Measurements from ENCODE around the gene ANGPTL2. TPM values are rescaled to one million over a fixed set of nuclear protein-coding genes. Genes with fewer than 3 reads are reported as not detected.

The ANGPTL2 gene
- total RNA-seq, 4 donors from 2014 or later = 9.1 to 48.3 (median 12.1) TPM

DNA sequence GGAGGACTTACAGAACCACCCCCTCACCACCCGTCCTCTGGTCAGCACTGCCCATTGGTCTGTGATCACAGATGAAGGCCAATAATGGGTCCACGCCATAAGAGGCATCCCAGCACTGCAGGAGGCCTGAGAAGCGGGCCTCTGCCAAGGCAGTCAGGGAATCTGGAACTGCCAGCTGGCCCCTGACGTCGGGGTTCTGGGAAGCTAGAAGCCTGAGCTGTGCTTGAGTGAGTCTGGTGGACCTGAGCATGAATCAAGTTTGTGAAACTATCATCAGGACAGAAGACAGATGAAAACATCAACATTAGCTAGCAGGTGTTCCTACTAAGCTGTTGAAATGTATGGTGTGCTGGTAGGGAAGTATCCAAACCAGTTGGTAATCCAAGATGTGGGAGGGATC is 7.8 kb downstream of the ANGPTL2 start:
- TF ChIP-seq, protein P1, sequence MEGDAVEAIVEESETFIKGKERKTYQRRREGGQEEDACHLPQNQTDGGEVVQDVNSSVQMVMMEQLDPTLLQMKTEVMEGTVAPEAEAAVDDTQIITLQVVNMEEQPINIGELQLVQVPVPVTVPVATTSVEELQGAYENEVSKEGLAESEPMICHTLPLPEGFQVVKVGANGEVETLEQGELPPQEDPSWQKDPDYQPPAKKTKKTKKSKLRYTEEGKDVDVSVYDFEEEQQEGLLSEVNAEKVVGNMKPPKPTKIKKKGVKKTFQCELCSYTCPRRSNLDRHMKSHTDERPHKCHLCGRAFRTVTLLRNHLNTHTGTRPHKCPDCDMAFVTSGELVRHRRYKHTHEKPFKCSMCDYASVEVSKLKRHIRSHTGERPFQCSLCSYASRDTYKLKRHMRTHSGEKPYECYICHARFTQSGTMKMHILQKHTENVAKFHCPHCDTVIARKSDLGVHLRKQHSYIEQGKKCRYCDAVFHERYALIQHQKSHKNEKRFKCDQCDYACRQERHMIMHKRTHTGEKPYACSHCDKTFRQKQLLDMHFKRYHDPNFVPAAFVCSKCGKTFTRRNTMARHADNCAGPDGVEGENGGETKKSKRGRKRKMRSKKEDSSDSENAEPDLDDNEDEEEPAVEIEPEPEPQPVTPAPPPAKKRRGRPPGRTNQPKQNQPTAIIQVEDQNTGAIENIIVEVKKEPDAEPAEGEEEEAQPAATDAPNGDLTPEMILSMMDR (IDR thresholded peaks at IDR 0.05 in 4 of 5, conservative IDR thresholded peaks at IDR 0.05 in 1 of 5) = no peak
- peak in 1 of 2 donors; percentile 32 for TF ChIP-seq POLR2A (IDR thresholded peaks at IDR 0.05)
- intact Hi-C loops (cut with DNase I; ENCODE audit: low total_unique reads) = loop anchor here (1.0 kb wide), 1 partner anchor 31 kb away; no protein-coding TSS in a partner anchor
- no peaks in the 10 kb centered on the region for H3K36me3 ChIP-seq
- DNase-seq = peak; percentile 66 to 83
- peaks cover 69 to 71% of the 10 kb centered on the region in 2 donors for H3K4me1 ChIP-seq
- H3K27ac ChIP-seq = peak overlapping the region; percentile 81 to 95 (median 92)
- peak; percentile 61 to 73 for ATAC-seq
- no peaks in the 10 kb centered on the region for H3K9me3 ChIP-seq
- in situ Hi-C loops (cut with MboI; ENCODE audit: low sequenced_read_pairs in 4 of 4) = no loop called here
- no peak overlapping the region for H3K4me3 ChIP-seq
- H3K27me3 ChIP-seq = no peaks in the 10 kb centered on the region

DNA sequence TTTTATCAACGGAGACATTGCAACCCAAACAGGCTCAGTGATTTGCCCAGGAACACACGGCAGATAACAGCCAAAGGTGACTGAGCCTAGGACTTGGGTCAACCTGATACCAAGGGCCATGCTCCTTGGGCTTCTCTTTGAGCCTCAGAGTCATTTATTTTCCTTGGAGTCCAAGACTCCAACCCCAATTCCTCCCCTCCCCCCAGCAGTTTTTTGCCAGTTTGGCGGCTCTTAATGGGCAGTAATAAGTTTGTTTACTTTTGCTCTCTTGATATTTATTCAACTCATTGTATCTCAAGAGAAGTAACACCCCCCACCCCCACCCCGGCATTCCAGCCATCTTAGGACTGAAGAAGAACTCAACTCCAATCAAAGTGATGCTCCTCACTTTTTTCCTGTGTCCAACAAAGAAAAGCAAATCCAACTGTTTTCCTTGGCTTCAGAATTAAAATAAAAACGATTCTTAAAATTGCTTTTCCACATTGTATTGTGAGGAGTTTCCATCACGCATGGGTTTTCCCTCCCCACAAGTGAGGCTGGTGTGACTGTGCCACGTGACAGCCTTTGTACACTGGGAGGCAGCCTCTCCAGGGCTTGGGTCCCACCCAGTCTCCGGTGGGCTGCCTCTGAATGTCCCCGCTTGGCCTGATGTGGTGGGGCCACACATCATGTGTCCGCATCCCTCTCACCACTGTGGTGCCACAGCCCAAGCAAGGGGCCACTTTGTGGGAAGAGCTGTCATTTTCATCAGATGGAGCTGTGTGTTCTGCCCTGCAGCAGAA is 9.1 kb downstream of the ANGPTL2 start:
- Histone ChIP-seq H3K27ac (peak overlapping the region in 3 of 4 donors; percentile 91 to 95 (median 93)), H3K36me3 (no peaks in the 10 kb centered on the region), H3K4me3 (no peak overlapping the region), H3K4me1 (peaks cover 70 to 71% of the 10 kb centered on the region in 2 donors), H3K27me3 (no peaks in the 10 kb centered on the region), H3K9me3 (no peaks in the 10 kb centered on the region)
- TF ChIP-seq, protein P1 (IDR thresholded peaks at IDR 0.05 in 4 of 5, conservative IDR thresholded peaks at IDR 0.05 in 1 of 5) = no peak
- no peak for TF ChIP-seq POLR2A (IDR thresholded peaks at IDR 0.05)
- DNase-seq = no peak
- no peak for ATAC-seq
- in situ Hi-C loops (cut with MboI; ENCODE audit: low sequenced_read_pairs in 4 of 4) = no loop called here
- intact Hi-C loops (cut with DNase I; ENCODE audit: low total_unique reads) = no loop called here

DNA sequence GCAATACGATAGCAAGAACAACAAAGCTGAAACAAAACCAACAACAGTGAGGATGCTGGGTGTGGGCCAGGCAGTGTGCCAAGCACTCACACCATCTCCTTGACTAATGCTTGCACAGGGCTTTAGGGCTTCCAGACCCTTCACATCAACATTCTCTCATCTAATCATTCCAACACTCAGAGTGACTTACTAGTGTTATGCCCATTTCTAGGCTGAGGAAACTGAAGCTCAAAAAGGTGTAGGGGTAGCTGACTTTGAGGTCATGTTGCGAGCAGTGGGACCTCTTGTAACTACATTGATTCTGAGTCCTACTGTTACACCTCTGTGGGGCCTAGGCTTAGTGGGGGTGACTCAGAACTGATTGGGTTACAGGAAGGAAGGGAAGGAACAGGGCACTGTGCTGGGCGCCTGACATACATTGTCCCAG is 9.7 kb downstream of the ANGPTL2 start:
- TF ChIP-seq, protein P1 (IDR thresholded peaks at IDR 0.05 in 4 of 5, conservative IDR thresholded peaks at IDR 0.05 in 1 of 5) = no peak
- no peak for TF ChIP-seq POLR2A (IDR thresholded peaks at IDR 0.05)
- Histone ChIP-seq H3K4me3 (no peak overlapping the region), H3K4me1 (peaks cover 69 to 71% of the 10 kb centered on the region in 2 donors), H3K9me3 (no peaks in the 10 kb centered on the region), H3K36me3 (no peaks in the 10 kb centered on the region), H3K27me3 (no peaks in the 10 kb centered on the region), H3K27ac (peak overlapping the region in 2 of 4 donors; percentile 36 to 95)
- in situ Hi-C loops (cut with MboI; ENCODE audit: low sequenced_read_pairs in 4 of 4) = no loop called here
- DNase-seq = no peak
- intact Hi-C loops (cut with DNase I; ENCODE audit: low total_unique reads) = no loop called here
- no peak for ATAC-seq

DNA sequence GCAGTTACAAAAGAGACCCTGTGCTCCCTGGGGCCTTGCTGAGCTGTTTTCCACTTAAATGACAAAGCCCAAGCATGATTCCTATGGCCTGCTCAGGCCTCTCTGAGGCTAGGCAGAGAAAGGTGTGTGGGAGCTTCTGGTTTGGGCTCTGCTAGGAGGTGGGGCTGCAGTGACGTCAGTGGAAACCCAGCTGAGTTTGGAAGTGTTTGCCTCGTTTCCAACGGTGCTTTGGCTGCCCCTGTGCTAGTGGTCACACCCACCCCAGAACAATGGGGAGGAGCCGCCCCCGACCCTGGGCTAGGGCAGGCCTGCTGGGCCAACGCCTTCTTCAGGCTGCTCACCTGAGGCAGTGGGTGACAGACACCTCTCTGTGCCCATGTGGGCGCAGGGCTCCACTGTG is 10.4 kb downstream of the ANGPTL2 start:
- H3K27me3 ChIP-seq = no peaks in the 10 kb centered on the region
- TF ChIP-seq POLR2A (IDR thresholded peaks at IDR 0.05) = no peak
- TF ChIP-seq, protein P1 (IDR thresholded peaks at IDR 0.05 in 4 of 5, conservative IDR thresholded peaks at IDR 0.05 in 1 of 5) = no peak
- intact Hi-C loops (cut with DNase I; ENCODE audit: low total_unique reads) = no loop called here
- no peak overlapping the region for H3K4me3 ChIP-seq
- no peaks in the 10 kb centered on the region for H3K9me3 ChIP-seq
- peak overlapping the region in 2 of 4 donors; percentile 30 to 95 for H3K27ac ChIP-seq
- in situ Hi-C loops (cut with MboI; ENCODE audit: low sequenced_read_pairs in 4 of 4) = no loop called here
- H3K36me3 ChIP-seq = no peaks in the 10 kb centered on the region
- H3K4me1 ChIP-seq = peaks cover 68 to 69% of the 10 kb centered on the region in 2 donors
- ATAC-seq (no peak), DNase-seq (no peak)

Measured in gastrocnemius medialis (tissue), 4 donors.